Kidney glomerular epithelial cell (primary cell): ENCODE results near the gene NEK1.

Source experiments
- DNase-seq: peaks from one replicate; lab custom pipeline; 2025; lab: John Stamatoyannopoulos, UW

Gene NEK1

GRCh38 chr4:169420291-169420690 lies 192.1 kb downstream of the NEK1 start:
- DNase-seq, result no peak

GRCh38 chr4:169418846-169419245 lies 193.5 kb downstream of the NEK1 start:
- no peak for DNase-seq

- no peak for DNase-seq
Measured at GRCh38 chr4:169417629-169418282, 194.6 kb downstream of the NEK1 start.

- DNase-seq, result no peak
Measured at GRCh38 chr4:169416997-169417396, 195.4 kb downstream of the NEK1 start.

- no peak for DNase-seq
Measured at GRCh38 chr4:169416461-169416860, 195.9 kb downstream of the NEK1 start.

GRCh38 chr4:169414913-169415312 lies 197.5 kb downstream of the NEK1 start:
- DNase-seq, result no peak

- DNase-seq, result no peak
Measured at GRCh38 chr4:169412046-169412445, 200.3 kb downstream of the NEK1 start.

GRCh38 chr4:169410839-169411770 lies 201.3 kb downstream of the NEK1 start:
- no peak for DNase-seq

GRCh38 chr4:169407217-169407845 lies 205.1 kb downstream of the NEK1 start:
- no peak for DNase-seq

- DNase-seq, result no peak
Measured at GRCh38 chr4:169404960-169405359, 207.4 kb downstream of the NEK1 start.

GRCh38 chr4:169400832-169401231 lies 211.6 kb downstream of the NEK1 start:
- DNase-seq, result no peak

- DNase-seq, result no peak
Measured at GRCh38 chr4:169399976-169400767, 212.2 kb downstream of the NEK1 start.

GRCh38 chr4:169398316-169398715 lies 214.1 kb downstream of the NEK1 start:
- DNase-seq, result no peak

GRCh38 chr4:169397762-169398161 lies 214.6 kb downstream of the NEK1 start:
- no peak for DNase-seq

GRCh38 chr4:169385376-169385775 lies 227.0 kb downstream of the NEK1 start:
- DNase-seq, result no peak

- no peak for DNase-seq
Measured at GRCh38 chr4:169384779-169385178, 227.6 kb downstream of the NEK1 start.

- DNase-seq, result no peak
Measured at GRCh38 chr4:169383724-169384123, 228.7 kb downstream of the NEK1 start.

- no peak for DNase-seq
Measured at GRCh38 chr4:169379688-169380087, 232.7 kb downstream of the NEK1 start.

- no peak for DNase-seq
Measured at GRCh38 chr4:169377367-169377766, 235.0 kb downstream of the NEK1 start.

GRCh38 chr4:169376421-169376820 lies 236.0 kb downstream of the NEK1 start:
- no peak for DNase-seq

GRCh38 chr4:169372791-169373190 lies 239.6 kb downstream of the NEK1 start:
- no peak for DNase-seq

GRCh38 chr4:169369634-169370033 lies 242.7 kb downstream of the NEK1 start:
- DNase-seq, result no peak
